IPS DF 6.9 (cell line): ENCODE data around the gene ZNF490.
"Not testable (repeated sequence)": the region's sequence is repeated elsewhere in the genome, so short reads cannot be mapped to it uniquely, and the experiment has no call there.

Experiments used
- DNase-seq: peaks from one replicate; pipeline ENCODE4 v3.0.0-alpha.2; 2013; ENCODE audit warnings: low read depth, low spot score
- H3K27ac ChIP-seq: one replicate; pipeline ENCODE4 v1.5.1; 2013; ENCODE audit warnings: low read length, control low read depth
- H3K27me3 ChIP-seq: 2 replicates; pipeline ENCODE4 v1.6.1; 2013; ENCODE audit warnings: mild to moderate bottlenecking, low read length; ENCODE audit not compliant: control insufficient read depth, insufficient read depth
- H3K36me3 ChIP-seq: 2 replicates; pipeline ENCODE4 v1.6.1; 2013; ENCODE audit warnings: low read length; ENCODE audit not compliant: control insufficient read depth, insufficient read depth
- H3K4me1 ChIP-seq: 2 replicates; pipeline ENCODE4 v1.6.1; 2013; ENCODE audit warnings: low read length; ENCODE audit not compliant: control insufficient read depth, insufficient read depth
- H3K4me3 ChIP-seq: 2 replicates; pipeline ENCODE4 v1.5.1; 2013; ENCODE audit warnings: mild to moderate bottlenecking, low read length
- H3K9me3 ChIP-seq: 2 replicates; pipeline ENCODE4 v1.6.1; 2013; ENCODE audit warnings: low read length, inconsistent platforms; ENCODE audit not compliant: control insufficient read depth, insufficient read depth
- WGBS: extraction: QIAGEN DNeasy Blood & Tissue Kit; methylation state at CpG from one replicate; pipeline ENCODE4 v1.1.7; 2013; ENCODE audit warnings: mixed read lengths, missing lambda C conversion rate; ENCODE audit not compliant: insufficient read length, insufficient coverage; 5-methylcytosine and 5-hydroxymethylcytosine counted together

ZNF490 gene

DNA sequence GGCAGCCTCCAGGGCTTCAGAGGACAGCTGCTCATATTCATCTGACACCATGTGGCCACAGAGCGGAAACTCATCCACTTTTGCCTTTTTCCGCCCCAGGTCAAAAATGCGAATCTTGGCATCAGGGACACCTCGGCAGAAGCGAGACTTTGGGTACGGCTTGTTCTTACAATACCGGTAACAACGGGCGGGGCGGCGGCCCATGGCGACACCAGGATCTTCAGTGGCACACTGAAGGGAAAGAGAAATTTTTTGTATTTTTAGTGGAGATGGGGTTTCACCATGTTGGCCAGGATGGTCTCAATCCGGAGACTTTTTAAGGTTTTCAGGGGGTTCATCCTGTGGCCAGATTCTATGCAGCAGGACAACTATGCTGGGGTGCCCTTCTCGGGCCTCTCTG lies 33.1 kb upstream of the ZNF490 start:
- H3K27ac ChIP-seq, H3K9me3 ChIP-seq: not testable (repeated sequence)
- WGBS = no CpG with 5 or more reads among the region's 14 CpGs

GRCh38 chr19:12642506-12642905 lies 31.9 kb upstream of the ZNF490 start:
- H3K27ac ChIP-seq = no peak overlapping the region
- no peaks in the 10 kb centered on the region; the same call in 1 of the 2 replicates for H3K27me3 ChIP-seq
- DNase-seq = no peak
- no peaks in the 10 kb centered on the region for H3K36me3 ChIP-seq
- no CpG with 5 or more reads among the region's 26 CpGs for WGBS
- no peaks in the 10 kb centered on the region for H3K4me1 ChIP-seq
- no peak overlapping the region for H3K4me3 ChIP-seq
- no peaks in the 10 kb centered on the region; the same call in 1 of the 2 replicates for H3K9me3 ChIP-seq

More for the DNA sequence above, 33.1 kb upstream of the ZNF490 start:
- H3K27me3 ChIP-seq, H3K4me1 ChIP-seq, H3K4me3 ChIP-seq, DNase-seq, H3K36me3 ChIP-seq: not testable (repeated sequence)

- Histone ChIP-seq H3K27me3 (no peaks in the 10 kb centered on the region; the same call in 1 of the 2 replicates), H3K36me3 (no peaks in the 10 kb centered on the region), H3K4me3 (no peak overlapping the region), H3K4me1 (no peaks in the 10 kb centered on the region), H3K9me3 (no peaks in the 10 kb centered on the region; the same call in 1 of the 2 replicates), H3K27ac (no peak overlapping the region)
- no peak for DNase-seq
- no CpG with 5 or more reads among the region's 13 CpGs for WGBS
These were observed 30.8 kb upstream of the ZNF490 start for GRCh38 chr19:12641456-12641855.

- Histone ChIP-seq H3K36me3 (no peaks in the 10 kb centered on the region), H3K9me3 (no peaks in the 10 kb centered on the region; the same call in 1 of the 2 replicates), H3K4me3 (peak overlapping the region; percentile 16; the same call in 1 of the 2 replicates), H3K27me3 (no peaks in the 10 kb centered on the region; the same call in 1 of the 2 replicates), H3K4me1 (no peaks in the 10 kb centered on the region), H3K27ac (no peak overlapping the region)
- no CpG with 5 or more reads among the region's 39 CpGs for WGBS
- peak; percentile 71 for DNase-seq
These were observed 29.4 kb upstream of the ZNF490 start for GRCh38 chr19:12639901-12640613.

DNA sequence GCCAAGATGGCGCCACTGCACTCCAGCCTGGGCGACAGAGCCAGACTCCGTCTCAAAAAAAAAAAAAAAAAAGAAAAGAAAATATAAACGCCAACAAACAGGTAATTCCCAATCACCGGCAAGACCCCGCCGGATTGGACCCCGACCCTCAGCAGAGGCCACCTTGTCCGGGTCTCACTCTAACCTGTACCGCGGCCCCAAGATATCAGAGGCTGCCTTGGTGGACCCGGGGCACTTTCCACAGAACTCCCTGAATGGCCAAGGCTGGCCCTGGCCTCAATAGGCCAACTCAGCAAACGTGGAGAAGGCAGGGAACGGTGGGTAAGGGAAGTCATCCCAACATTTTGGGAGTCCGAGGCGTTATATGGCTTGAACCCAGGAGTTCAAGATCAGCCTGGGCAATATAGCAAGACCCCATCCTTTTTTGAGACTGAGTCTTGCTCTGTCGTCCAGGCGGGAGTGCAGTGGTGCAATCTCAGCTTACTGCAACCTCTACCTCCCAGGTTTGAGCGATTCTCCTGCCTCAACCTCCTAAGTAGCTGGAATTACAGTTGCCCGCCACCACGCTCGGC lies 28.1 kb upstream of the ZNF490 start:
- Histone ChIP-seq H3K27ac (no peak overlapping the region), H3K4me1 (no peaks in the 10 kb centered on the region), H3K36me3 (no peaks in the 10 kb centered on the region), H3K9me3 (no peaks in the 10 kb centered on the region; the same call in 1 of the 2 replicates), H3K4me3 (no peak overlapping the region), H3K27me3 (no peaks in the 10 kb centered on the region; the same call in 1 of the 2 replicates)
- DNase-seq = no peak
- whole genome bisulfite sequencing = no CpG with 5 or more reads among the region's 22 CpGs

- H3K4me3 ChIP-seq = no peak overlapping the region
- H3K36me3 ChIP-seq = no peaks in the 10 kb centered on the region
- H3K4me1 ChIP-seq = no peaks in the 10 kb centered on the region
- no CpG with 5 or more reads among the region's 13 CpGs for WGBS
- H3K27ac ChIP-seq = no peak overlapping the region
- H3K27me3 ChIP-seq = no peaks in the 10 kb centered on the region; the same call in 1 of the 2 replicates
- no peaks in the 10 kb centered on the region; the same call in 1 of the 2 replicates for H3K9me3 ChIP-seq
- DNase-seq = no peak
These were observed 26.0 kb upstream of the ZNF490 start for GRCh38 chr19:12636631-12637030.

DNA sequence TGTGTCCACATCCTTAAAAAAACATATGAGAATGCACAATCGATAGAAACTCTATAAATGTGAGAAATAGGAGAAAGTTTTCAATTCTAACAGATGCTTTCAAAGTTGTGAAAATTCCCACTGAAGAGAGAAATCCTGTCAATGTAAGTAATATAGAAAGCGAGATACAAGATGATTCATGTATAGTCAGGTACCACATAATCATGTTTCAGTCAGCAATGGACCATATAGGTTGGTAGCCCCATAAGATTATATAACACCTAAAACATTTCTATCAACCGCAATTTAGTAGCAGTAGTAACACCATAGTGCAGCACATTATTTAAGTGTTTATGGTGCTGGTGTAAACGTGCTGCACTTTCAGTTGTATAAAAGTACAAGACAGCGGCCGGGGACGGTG lies 18.6 kb upstream of the ZNF490 start:
- Histone ChIP-seq H3K9me3 (peaks cover 12% of the 10 kb centered on the region), H3K4me3 (no peak overlapping the region), H3K36me3 (peaks cover 31% of the 10 kb centered on the region; the same call in 1 of the 2 replicates), H3K27me3 (no peaks in the 10 kb centered on the region), H3K27ac (no peak overlapping the region), H3K4me1 (no peaks in the 10 kb centered on the region)
- no peak for DNase-seq
- no CpG with 5 or more reads among the region's 7 CpGs for WGBS

GRCh38 chr19:12628040-12629022 lies 17.7 kb upstream of the ZNF490 start:
- no peak overlapping the region for H3K4me3 ChIP-seq
- no peak for DNase-seq
- H3K27ac ChIP-seq = no peak overlapping the region
- H3K36me3 ChIP-seq = peaks cover 31% of the 10 kb centered on the region; the same call in 1 of the 2 replicates
- H3K9me3 ChIP-seq = peaks cover 12% of the 10 kb centered on the region
- no peaks in the 10 kb centered on the region for H3K4me1 ChIP-seq
- no CpG with 5 or more reads among the region's 17 CpGs for WGBS
- H3K27me3 ChIP-seq = no peaks in the 10 kb centered on the region

GRCh38 chr19:12626958-12627357 lies 16.3 kb upstream of the ZNF490 start:
- Histone ChIP-seq H3K27me3 (no peaks in the 10 kb centered on the region), H3K9me3 (peaks cover 12% of the 10 kb centered on the region), H3K27ac (no peak overlapping the region), H3K4me3 (no peak overlapping the region), H3K4me1 (no peaks in the 10 kb centered on the region), H3K36me3 (peaks cover 31% of the 10 kb centered on the region; the same call in 1 of the 2 replicates)
- DNase-seq = no peak
- no CpG with 5 or more reads among the region's 8 CpGs for WGBS
